GM12878 (cell line): ENCODE measurements around the gene DENND1A. TPM values are rescaled to one million over a fixed set of nuclear protein-coding genes. Genes with fewer than 3 reads are reported as not detected.

Experiments used
- ATAC-seq: fragments of 200-7000 bp; cut with Tn5 transposase; 3 replicates; pipeline ENCODE4 v1.9.1; 2020; ENCODE audit warnings: mild to moderate bottlenecking, moderate library complexity
- BruUV-seq: library from RNA; stranded (reverse); fragments of 400-500 nt; replicated peaks from 2 replicates; lab custom pipeline; 2021; lab: Mats Ljungman, UMichigan
- CTCF ChIA-PET: fragments of 300-600 bp; sonication (Branson Sonifier 250); formaldehyde crosslinking; extraction: SDS; loops from one replicate; lab custom pipeline; 2021; ENCODE audit warnings: inconsistent platforms; lab: Yijun Ruan, JAX
- POLR2A ChIA-PET: fragments of 350-600 bp; formaldehyde crosslinking; extraction: SDS; loops from one replicate; lab custom pipeline; 2021; ENCODE audit warnings: inconsistent platforms; lab: Charles Lee
- RAD21 ChIA-PET: fragments of 300-600 bp; sonication (Branson Sonifier 250); formaldehyde crosslinking; loops from one replicate; lab custom pipeline; 2023; ENCODE audit warnings: antibody characterized with exemption; ENCODE audit not compliant: unreplicated experiment; lab: Charles Lee
- SMC1A ChIA-PET: fragments of 300-600 bp; sonication (Branson Sonifier 250); formaldehyde crosslinking; loops from one replicate; lab custom pipeline; 2023; ENCODE audit not compliant: unreplicated experiment, uncharacterized antibody; lab: Charles Lee
- DNase-seq: peaks from one replicate; pipeline ENCODE4 v3.0.0-alpha.2; 2011; ENCODE audit warnings: low read depth, low spot score
- FAIRE-seq: peaks from 3 replicates; lab custom pipeline; 2011; peaks lifted over from hg19 to GRCh38; lab: Jason Lieb, UNC
- H2AFZ ChIP-seq: 2 replicates; pipeline ENCODE4 v1.6.0; 2011; ENCODE audit warnings: low read depth, low read length, control low read depth; ENCODE audit not compliant: control insufficient read depth
- H3K27ac ChIP-seq: 2 replicates; pipeline ENCODE4 v1.5.1; 2011; ENCODE audit warnings: control low read depth; ENCODE audit not compliant: control insufficient read depth, insufficient read depth
- H3K27me3 ChIP-seq, 2 experiments: replicated peaks in 1 of 2; 2 replicates each; pipeline versions ENCODE4 v1.6.0 to v1.6.1; 2011; ENCODE audit warnings: low read length in 1 of 2; ENCODE audit not compliant: control insufficient read depth in 2 of 2, insufficient read depth in 2 of 2
- H3K36me3 ChIP-seq, 2 experiments: 2 replicates each; pipeline ENCODE4 v1.5.1; 2011; ENCODE audit warnings: low read length in 1 of 2; ENCODE audit not compliant: control insufficient read depth in 2 of 2, insufficient read depth in 2 of 2
- H3K4me1 ChIP-seq: 2 replicates; pipeline ENCODE4 v1.6.1; 2011; ENCODE audit warnings: mild to moderate bottlenecking, low read length, moderate library complexity, mixed read lengths; ENCODE audit not compliant: control insufficient read depth, insufficient read depth
- H3K4me2 ChIP-seq: 2 replicates; pipeline ENCODE4 v1.6.0; 2011; ENCODE audit warnings: control low read depth; ENCODE audit not compliant: control insufficient read depth, insufficient read depth
- H3K4me3 ChIP-seq: fragments of 200-600 bp; sonication (generic); 2 replicates; pipeline ENCODE4 v1.5.1; 2016
- H3K79me2 ChIP-seq: 2 replicates; pipeline ENCODE4 v1.6.0; 2011; ENCODE audit warnings: low read length; ENCODE audit not compliant: control insufficient read depth, insufficient read depth
- H3K9ac ChIP-seq: 2 replicates; pipeline ENCODE4 v1.8.0; 2011; ENCODE audit warnings: low read length, control low read depth, mixed read lengths; ENCODE audit not compliant: control insufficient read depth, insufficient read depth
- H3K9me3 ChIP-seq: replicated peaks from 3 replicates; pipeline ENCODE4 v1.5.1; 2011; ENCODE audit warnings: mild to moderate bottlenecking, low read length; ENCODE audit not compliant: control insufficient read depth, insufficient read depth
- H4K20me1 ChIP-seq: 2 replicates; pipeline ENCODE4 v1.6.0; 2011; ENCODE audit not compliant: control insufficient read depth, insufficient read depth
- HDGF ChIP-seq: fragments of 450-650 bp; IDR thresholded peaks from 2 replicates; pipeline ENCODE4 v1.6.1; 2016; ENCODE audit warnings: antibody characterized with exemption
- ZNF24 ChIP-seq: fragments of 450-650 bp; IDR thresholded peaks from 2 replicates; pipeline ENCODE4 v1.6.1; 2017; ENCODE audit warnings: antibody characterized with exemption, mild to moderate bottlenecking
- WGBS: methylation state at CpG from one replicate; pipeline ENCODE4 v1.1.6; 2016; ENCODE audit warnings: low lambda C conversion rate; ENCODE audit not compliant: insufficient replicate concordance, insufficient coverage; ENCODE audit errors: missing lambda C conversion rate; 5-methylcytosine and 5-hydroxymethylcytosine counted together
- in situ Hi-C: fragments of 300-500 bp; cut with MboI; formaldehyde crosslinking; loops from 9 replicates; pipeline ENCODE4 v1.14.3; 2018; ENCODE audit warnings: mixed read lengths
- intact Hi-C: fragments of 100-400 bp; cut with micrococcal nuclease; formaldehyde crosslinking; loops from one replicate; pipeline ENCODE4 v1.14.2; 2022; ENCODE audit not compliant: unreplicated experiment
- polyA plus RNA-seq, 11 experiments: library from polyadenylated mRNA; depleted of rRNA in 4 of 11; unstranded in 6 of 11; stranded (reverse) in 5 of 11; fragments of >200 nt; fragmentation: Nextera tagmentation in 4 of 11; fragmentation: Illumina TruSeq in 1 of 11; extraction: Ambion mirVana in 4 of 11; extraction: Trizol in 1 of 11; gene quantifications; 1 replicate in 1 of 11; 2 replicates in 10 of 11; pipeline versions ENCODE4 v1.2.1 to v1.2.3, GENCODE V29; 2011 to 2016; ENCODE audit warnings: inconsistent platforms in 2 of 11, missing spikeins in 2 of 11, low read depth in 1 of 11
- total RNA-seq, 4 experiments: library from RNA; depleted of rRNA in 3 of 4; stranded (reverse); fragments of >200 nt in 3 of 4; fragmentation: Illumina TruSeq in 1 of 4; extraction: Trizol in 1 of 4; gene quantifications; 2 replicates each; pipeline versions ENCODE4 v1.2.1 to v1.2.3, GENCODE V29; 2013 to 2021
- TF ChIP-seq, protein P1 (sequence below): fragments of 450-650 bp; formaldehyde crosslinking; IDR thresholded peaks from 2 replicates; pipeline ENCODE4 v1.4.0; 2020; ENCODE audit warnings: mild to moderate bottlenecking, moderate library complexity

The DENND1A gene
- total and polyA plus RNA-seq, 10 of the 15 experiments (the other 5 are each of a cell fraction or from before 2014, with no cell fraction given): 14.1 to 48.6 (median 35.2) TPM

DNA sequence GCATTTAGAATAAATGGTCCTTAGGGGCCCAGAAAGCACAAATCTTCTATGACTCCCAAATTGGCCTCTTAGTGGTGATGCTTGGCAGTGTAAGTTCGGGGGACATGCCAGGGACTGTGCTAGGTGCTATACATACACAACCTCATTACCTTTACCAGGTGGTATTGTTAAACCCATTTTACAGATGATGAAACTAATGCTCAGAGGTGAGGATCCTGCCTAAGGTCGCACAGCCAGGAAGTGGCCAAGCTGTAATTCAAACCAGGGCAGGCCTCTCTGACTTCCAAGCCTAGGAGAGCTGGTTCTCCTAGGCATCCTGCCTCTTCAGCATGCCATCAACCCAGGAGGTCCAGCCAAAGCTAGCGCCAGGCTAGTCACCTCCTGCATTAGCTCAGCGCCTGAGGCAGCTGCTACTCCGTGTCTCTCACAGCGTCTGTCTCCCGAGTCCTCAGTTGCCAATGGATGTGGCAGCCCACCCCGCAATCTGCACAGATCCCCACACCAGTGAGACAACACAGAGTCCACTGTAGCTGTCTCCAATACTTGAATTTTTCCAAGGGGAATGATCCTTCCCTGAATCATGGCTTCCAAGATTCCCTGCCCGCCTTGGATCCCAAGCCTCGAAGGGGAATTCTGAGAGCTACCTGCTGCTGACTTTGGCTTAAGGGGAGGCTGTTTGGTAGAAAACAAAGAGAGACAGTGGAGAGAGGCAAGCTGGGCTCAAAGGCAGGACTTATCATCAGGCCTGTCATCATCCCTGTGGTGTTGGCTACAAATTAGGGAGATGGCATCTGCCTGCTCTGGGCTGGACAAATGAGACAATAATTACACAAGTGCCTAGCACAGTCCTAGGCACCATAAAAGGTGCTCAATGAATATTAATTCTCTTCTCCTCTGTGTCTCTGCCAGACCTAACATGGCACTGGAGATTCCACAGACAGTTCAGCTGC, 521.3 kb downstream of the DENND1A start (continued):
- TF ChIP-seq, protein P1, sequence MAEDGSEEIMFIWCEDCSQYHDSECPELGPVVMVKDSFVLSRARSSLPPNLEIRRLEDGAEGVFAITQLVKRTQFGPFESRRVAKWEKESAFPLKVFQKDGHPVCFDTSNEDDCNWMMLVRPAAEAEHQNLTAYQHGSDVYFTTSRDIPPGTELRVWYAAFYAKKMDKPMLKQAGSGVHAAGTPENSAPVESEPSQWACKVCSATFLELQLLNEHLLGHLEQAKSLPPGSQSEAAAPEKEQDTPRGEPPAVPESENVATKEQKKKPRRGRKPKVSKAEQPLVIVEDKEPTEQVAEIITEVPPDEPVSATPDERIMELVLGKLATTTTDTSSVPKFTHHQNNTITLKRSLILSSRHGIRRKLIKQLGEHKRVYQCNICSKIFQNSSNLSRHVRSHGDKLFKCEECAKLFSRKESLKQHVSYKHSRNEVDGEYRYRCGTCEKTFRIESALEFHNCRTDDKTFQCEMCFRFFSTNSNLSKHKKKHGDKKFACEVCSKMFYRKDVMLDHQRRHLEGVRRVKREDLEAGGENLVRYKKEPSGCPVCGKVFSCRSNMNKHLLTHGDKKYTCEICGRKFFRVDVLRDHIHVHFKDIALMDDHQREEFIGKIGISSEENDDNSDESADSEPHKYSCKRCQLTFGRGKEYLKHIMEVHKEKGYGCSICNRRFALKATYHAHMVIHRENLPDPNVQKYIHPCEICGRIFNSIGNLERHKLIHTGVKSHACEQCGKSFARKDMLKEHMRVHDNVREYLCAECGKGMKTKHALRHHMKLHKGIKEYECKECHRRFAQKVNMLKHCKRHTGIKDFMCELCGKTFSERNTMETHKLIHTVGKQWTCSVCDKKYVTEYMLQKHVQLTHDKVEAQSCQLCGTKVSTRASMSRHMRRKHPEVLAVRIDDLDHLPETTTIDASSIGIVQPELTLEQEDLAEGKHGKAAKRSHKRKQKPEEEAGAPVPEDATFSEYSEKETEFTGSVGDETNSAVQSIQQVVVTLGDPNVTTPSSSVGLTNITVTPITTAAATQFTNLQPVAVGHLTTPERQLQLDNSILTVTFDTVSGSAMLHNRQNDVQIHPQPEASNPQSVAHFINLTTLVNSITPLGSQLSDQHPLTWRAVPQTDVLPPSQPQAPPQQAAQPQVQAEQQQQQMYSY: no peak
- TF ChIP-seq ZNF24: no peak

DNA sequence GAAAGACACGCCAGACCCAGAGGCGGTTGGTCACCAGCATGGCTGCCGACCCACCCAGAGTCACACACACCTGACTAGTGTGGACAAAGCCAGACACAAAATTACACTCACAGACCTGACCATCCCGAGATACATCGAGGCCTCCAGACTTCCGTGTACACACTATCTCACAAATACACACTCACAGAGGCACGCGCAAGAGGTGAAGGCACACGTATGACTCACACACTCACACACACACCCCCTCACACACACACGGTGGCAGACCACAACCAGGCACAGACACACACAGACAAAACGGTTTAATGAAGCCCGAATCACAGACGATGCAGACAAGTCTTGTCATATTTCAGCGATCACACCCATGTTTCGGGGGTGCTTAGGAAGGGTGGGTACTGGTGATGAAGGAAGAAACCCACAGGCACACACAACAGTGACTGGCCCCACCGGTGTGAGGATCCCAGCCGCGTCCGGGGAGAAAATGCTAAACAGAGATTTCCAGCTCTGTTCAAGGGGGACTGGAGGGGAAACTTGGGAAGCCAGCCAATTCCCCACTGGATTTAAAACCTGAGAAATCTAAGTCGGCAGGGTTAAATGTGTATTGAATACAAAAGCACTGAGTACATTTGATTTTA, 522.6 kb downstream of the DENND1A start:
- no peak for TF ChIP-seq HDGF
- TF ChIP-seq, all 136 proteins: peak for 0
- POLR2A ChIA-PET: no interaction called here
- in situ Hi-C loops: no loop called here
- H3K27ac ChIP-seq: no peak overlapping the region
- ATAC-seq (no peak), FAIRE-seq (no peak), DNase-seq (no peak)
- H3K9me3 ChIP-seq: no peaks in the 10 kb centered on the region
- H3K9ac ChIP-seq: no peak overlapping the region
- BruUV-seq: no TSS peak
- SMC1A ChIA-PET: no interaction called here
- intact Hi-C loops: loop anchor here (10.0 kb wide), 1 partner anchor 557 kb away; no protein-coding TSS in a partner anchor
- H3K27me3 ChIP-seq: no peaks in the 10 kb centered on the region
- H3K79me2 ChIP-seq: no peaks in the 10 kb centered on the region
- peaks cover 0 to 2% of the 10 kb centered on the region in 2 experiments; a peak in 3 of 4 replicates for H3K36me3 ChIP-seq
- CTCF ChIA-PET: no interaction called here
- RAD21 ChIA-PET: interaction anchor here (0.6 kb wide), 1 partner anchor 279 kb away, joined by 3 read pairs; no protein-coding TSS in a partner anchor
- H4K20me1 ChIP-seq: no peaks in the 10 kb centered on the region; the same call in 1 of the 2 replicates
- no peak overlapping the region for H2AFZ ChIP-seq
- H3K4me1 ChIP-seq: no peaks in the 10 kb centered on the region
- H3K4me2 ChIP-seq: no peak overlapping the region
- 90% methylated on average over 19 of the region's 20 CpGs for WGBS
- H3K4me3 ChIP-seq: no peak overlapping the region
